ENCODE measurements around the gene MMEL1.

GRCh38 chr1:2591233-2591580 lies 41.6 kb downstream of the MMEL1 start:
- TF ChIP-seq EZH2phosphoT487 (IDR thresholded peaks at IDR 0.05; ENCODE audit: low read length) (no peak), CTCF (IDR thresholded peaks at IDR 0.05; ENCODE audit: low read length) (no peak)
